GM18951 (cell line): ENCODE results near the gene HEPACAM2.
A peak's percentile ranks its signal among the peaks of the same experiment; 100 is the strongest.

Experiments
- POLR2A ChIP-seq: IDR thresholded peaks from 4 replicates; pipeline ENCODE4 v1.6.1; 2011; ENCODE audit warnings: mild to moderate bottlenecking; ENCODE audit not compliant: insufficient read length, insufficient read depth; ENCODE audit errors: extremely low read depth
- in situ Hi-C: fragments of 300-500 bp; cut with MboI; formaldehyde crosslinking; loops from one replicate; pipeline ENCODE4 v1.12.0; 2022; ENCODE audit warnings: low sequenced_read_pairs, mixed read lengths, inconsistent platforms; ENCODE audit not compliant: unreplicated experiment

Gene HEPACAM2

GRCh38 chr7:93226310-93226709 lies at the start of gene HEPACAM2:
Gene HEPACAM2 (minus strand): TSS chr7:93226469.
- in situ Hi-C loops: loop anchor here (10.0 kb wide), 1 partner anchor 132 kb away; no protein-coding TSS in a partner anchor
- no peak for TF ChIP-seq POLR2A

- in situ Hi-C loops: no loop called here
- no peak for TF ChIP-seq POLR2A
These were observed 39.0 kb upstream of the HEPACAM2 start for GRCh38 chr7:93265220-93265619.

GRCh38 chr7:93262535-93262934 lies 36.3 kb upstream of the HEPACAM2 start:
- no peak for TF ChIP-seq POLR2A
- in situ Hi-C loops: no loop called here

GRCh38 chr7:93258661-93259060 lies 32.4 kb upstream of the HEPACAM2 start:
- TF ChIP-seq POLR2A: no peak
- in situ Hi-C loops: no loop called here

GRCh38 chr7:93249491-93250148 lies 23.4 kb upstream of the HEPACAM2 start:
- in situ Hi-C loops: loop anchor here (10.0 kb wide), 1 partner anchor 305 kb away; no protein-coding TSS in a partner anchor
- TF ChIP-seq POLR2A: no peak

- in situ Hi-C loops: loop anchor here (10.0 kb wide), 1 partner anchor 309 kb away; no protein-coding TSS in a partner anchor
- no peak for TF ChIP-seq POLR2A
These were observed 19.5 kb upstream of the HEPACAM2 start for GRCh38 chr7:93245525-93246432.

GRCh38 chr7:93242106-93242505 lies 15.8 kb upstream of the HEPACAM2 start:
- in situ Hi-C loops: loop anchor here (10.0 kb wide), 1 partner anchor 313 kb away; no protein-coding TSS in a partner anchor
- TF ChIP-seq POLR2A: no peak

GRCh38 chr7:93239824-93240223 lies 13.6 kb upstream of the HEPACAM2 start:
- TF ChIP-seq POLR2A: no peak
- in situ Hi-C loops: loop anchor here (10.0 kb wide), 1 partner anchor 315 kb away; no protein-coding TSS in a partner anchor

- no peak for TF ChIP-seq POLR2A
- in situ Hi-C loops: no loop called here
These were observed 12.5 kb upstream of the HEPACAM2 start for GRCh38 chr7:93238748-93239147.

- TF ChIP-seq POLR2A: no peak
- in situ Hi-C loops: no loop called here
These were observed 11.9 kb upstream of the HEPACAM2 start for GRCh38 chr7:93238131-93238530.

GRCh38 chr7:93235541-93235940 lies 9.3 kb upstream of the HEPACAM2 start:
- in situ Hi-C loops: no loop called here

GRCh38 chr7:93232673-93233018 lies 6.4 kb upstream of the HEPACAM2 start:
- in situ Hi-C loops: no loop called here
- no peak for TF ChIP-seq POLR2A

More at GRCh38 chr7:93235541-93235940, 9.3 kb upstream of the HEPACAM2 start:
- no peak for TF ChIP-seq POLR2A

GRCh38 chr7:93231799-93232672 lies 5.8 kb upstream of the HEPACAM2 start, which contains the start of gene VPS50:
Gene VPS50 (plus strand): TSS chr7:93232366. CDS start chr7:93232468, 102 bp downstream.
- in situ Hi-C loops: no loop called here
- peak; percentile 59 for TF ChIP-seq POLR2A
